IMR-90 (cell line): ENCODE results near the gene GABBR2. TPM values are rescaled to one million over a fixed set of nuclear protein-coding genes. Genes with fewer than 3 reads are reported as not detected.

Experiments
- ATAC-seq: fragments of 200-7000 bp; cut with Tn5 transposase; 2 replicates; pipeline ENCODE4 v1.9.1; 2020; ENCODE audit warnings: low read depth, mild to moderate bottlenecking, moderate library complexity
- BruUV-seq: library from RNA; stranded (reverse); fragments of 400-500 nt; replicated peaks from 2 replicates; lab custom pipeline; 2021; lab: Mats Ljungman, UMichigan
- CTCF ChIA-PET: fragments of 300-600 bp; formaldehyde crosslinking; extraction: SDS; loops from one replicate; lab custom pipeline; 2021; ENCODE audit warnings: antibody characterized with exemption; lab: Yijun Ruan, JAX
- POLR2A ChIA-PET: fragments of 300-600 bp; sonication (Branson Sonifier 250); formaldehyde crosslinking; loops from one replicate; lab custom pipeline; 2022; ENCODE audit warnings: antibody characterized with exemption; ENCODE audit not compliant: unreplicated experiment; lab: Charles Lee
- DNase-seq: peaks from one replicate; pipeline ENCODE4 v3.0.0; 2013
- H2AFZ ChIP-seq: replicated peaks from 2 replicates; pipeline ENCODE3; 2013; ENCODE audit warnings: low read length, mild to moderate bottlenecking; ENCODE audit not compliant: poor library complexity
- H2AK5ac ChIP-seq: 2 replicates; pipeline ENCODE4 v1.6.1; 2013; ENCODE audit warnings: low read depth, low read length, inconsistent platforms
- H2AK9ac ChIP-seq: replicated peaks from 2 replicates; pipeline ENCODE3; 2013; ENCODE audit warnings: mild to moderate bottlenecking, low read depth, low read length, moderate library complexity; ENCODE audit not compliant: poor library complexity
- H2BK120ac ChIP-seq: 2 replicates; pipeline ENCODE4 v1.6.1; 2013; ENCODE audit warnings: low read depth, low read length, inconsistent platforms
- H2BK15ac ChIP-seq: 3 replicates; pipeline ENCODE4 v1.6.1; 2013; ENCODE audit warnings: low read depth, low read length, inconsistent platforms
- H2BK20ac ChIP-seq: 2 replicates; pipeline ENCODE4 v1.6.1; 2013; ENCODE audit warnings: low read depth, mild to moderate bottlenecking, inconsistent platforms, low read length, moderate library complexity
- H2BK5ac ChIP-seq: 2 replicates; pipeline ENCODE4 v1.6.1; 2013; ENCODE audit warnings: mild to moderate bottlenecking, low read depth, low read length, inconsistent platforms; ENCODE audit not compliant: poor library complexity, severe bottlenecking
- H3K14ac ChIP-seq: replicated peaks from 2 replicates; pipeline ENCODE4 v1.6.1; 2013; ENCODE audit warnings: low read depth, low read length, inconsistent platforms
- H3K18ac ChIP-seq: 2 replicates; pipeline ENCODE4 v1.6.1; 2013; ENCODE audit warnings: low read depth, low read length, control low read depth
- H3K23ac ChIP-seq: 2 replicates; pipeline ENCODE4 v1.6.1; 2013; ENCODE audit warnings: low read depth, low read length, inconsistent platforms
- H3K27ac ChIP-seq: 2 replicates; pipeline ENCODE4 v1.5.1; 2013; ENCODE audit warnings: mild to moderate bottlenecking, control low read depth, low read length; ENCODE audit not compliant: insufficient read depth
- H3K27me3 ChIP-seq: 2 replicates; pipeline ENCODE4 v1.6.1; 2013; ENCODE audit warnings: low read length; ENCODE audit not compliant: control insufficient read depth, insufficient read depth
- H3K36me3 ChIP-seq: 2 replicates; pipeline ENCODE4 v1.6.1; 2013; ENCODE audit warnings: low read length, mixed read lengths; ENCODE audit not compliant: control insufficient read depth, insufficient read depth
- H3K4ac ChIP-seq: 2 replicates; pipeline ENCODE4 v1.6.1; 2013; ENCODE audit warnings: low read depth, low read length, inconsistent platforms
- H3K4me1 ChIP-seq: 2 replicates; pipeline ENCODE4 v1.6.1; 2013; ENCODE audit warnings: low read length, mixed read lengths; ENCODE audit not compliant: control insufficient read depth, insufficient read depth
- H3K4me2 ChIP-seq: 2 replicates; pipeline ENCODE4 v1.6.1; 2013; ENCODE audit warnings: low read depth, mild to moderate bottlenecking, control low read depth, low read length, moderate library complexity
- H3K4me3 ChIP-seq: 2 replicates; pipeline ENCODE4 v1.5.1; 2013; ENCODE audit warnings: low read depth, mild to moderate bottlenecking, control low read depth, low read length, moderate library complexity; ENCODE audit not compliant: insufficient read depth
- H3K56ac ChIP-seq: 2 replicates; pipeline ENCODE4 v1.6.1; 2013; ENCODE audit warnings: low read length, inconsistent platforms; ENCODE audit not compliant: insufficient read depth; ENCODE audit errors: extremely low read depth
- H3K79me1 ChIP-seq, 2 experiments: 2 replicates each; pipeline ENCODE4 v1.6.1; 2013; ENCODE audit warnings: low read length in 2 of 2, inconsistent platforms in 1 of 2, low read depth in 1 of 2
- H3K9ac ChIP-seq: 2 replicates; pipeline ENCODE4 v1.6.1; 2013; ENCODE audit warnings: low read depth, low read length, control low read depth
- H3K9me1 ChIP-seq: 2 replicates; pipeline ENCODE4 v1.6.1; 2013; ENCODE audit warnings: low read length, inconsistent platforms; ENCODE audit not compliant: insufficient read depth
- H3K9me3 ChIP-seq: 2 replicates; pipeline ENCODE4 v1.6.1; 2013; ENCODE audit warnings: low read length; ENCODE audit not compliant: control insufficient read depth, insufficient read depth
- H4K20me1 ChIP-seq: 2 replicates; pipeline ENCODE4 v1.6.1; 2013; ENCODE audit warnings: low read length, inconsistent platforms; ENCODE audit not compliant: insufficient read depth
- H4K5ac ChIP-seq: 2 replicates; pipeline ENCODE4 v1.6.1; 2013; ENCODE audit warnings: mild to moderate bottlenecking, low read depth, low read length, control low read depth
- H4K8ac ChIP-seq, 2 experiments: 2 replicates each; pipeline ENCODE4 v1.6.1; 2013; ENCODE audit warnings: low read depth in 2 of 2, low read length in 2 of 2, control low read depth in 1 of 2, inconsistent platforms in 1 of 2
- H4K91ac ChIP-seq: 2 replicates; pipeline ENCODE4 v1.6.1; 2013; ENCODE audit warnings: low read depth, low read length, inconsistent platforms; ENCODE audit not compliant: insufficient read depth
- CHD1 ChIP-seq: IDR thresholded peaks from 2 replicates; pipeline ENCODE4 v1.6.1; 2012; ENCODE audit warnings: low read depth, low read length, improper control_type of control experiment
- POLR2A ChIP-seq: IDR thresholded peaks from 2 replicates; pipeline ENCODE4 v1.6.1; 2012; ENCODE audit warnings: mild to moderate bottlenecking, low read depth, low read length
- RFX5 ChIP-seq: IDR thresholded peaks from 2 replicates; pipeline ENCODE4 v1.8.0; 2012; ENCODE audit warnings: low read depth, mild to moderate bottlenecking, low read length, moderate library complexity
- SMC3 ChIP-seq: fragments of 150-350 bp; IDR thresholded peaks from 2 replicates; pipeline ENCODE4 v1.6.1; 2016; ENCODE audit warnings: low read depth, mild to moderate bottlenecking, antibody characterized with exemption, low read length, moderate library complexity
- WGBS, 2 experiments: methylation state at CpG; one replicate each; pipeline versions ENCODE4 v1.1.5 to v1.1.7; 2013; ENCODE audit warnings: missing lambda C conversion rate in 2 of 2; ENCODE audit not compliant: insufficient read length in 1 of 2; ENCODE audit errors: extremely low coverage in 2 of 2; 5-methylcytosine and 5-hydroxymethylcytosine counted together
- dilution Hi-C: fragments of 300-500 bp; cut with HindIII; formaldehyde crosslinking; loops from one replicate; pipeline ENCODE4 v1.14.3; 2018; ENCODE audit warnings: low sequenced_read_pairs; ENCODE audit not compliant: unreplicated experiment
- in situ Hi-C: fragments of 300-500 bp; cut with MboI; formaldehyde crosslinking; loops from 3 replicates; pipeline ENCODE4 v1.14.3; 2019; ENCODE audit warnings: low sequenced_read_pairs, inconsistent platforms, mixed read lengths
- intact Hi-C: fragments of 100-400 bp; cut with micrococcal nuclease; formaldehyde crosslinking; loops from 2 replicates; pipeline ENCODE4 v1.10.0; 2022
- polyA plus RNA-seq, 3 experiments: library from polyadenylated mRNA; depleted of rRNA; stranded (reverse); fragments of >200 nt; gene quantifications; 2 replicates each; pipeline ENCODE4 v1.2.3, GENCODE V29; 2012; ENCODE audit warnings: low replicate concordance in 1 of 3
- total RNA-seq: library from RNA; depleted of rRNA; stranded (reverse); fragments of >200 nt; gene quantifications from 2 replicates; pipeline ENCODE4 v1.2.3, GENCODE V29; 2012

GABBR2 gene
- total and polyA plus RNA-seq, 2 of the 4 experiments (the other 2 are of a cell fraction) = 14.2 to 20.3 TPM

DNA sequence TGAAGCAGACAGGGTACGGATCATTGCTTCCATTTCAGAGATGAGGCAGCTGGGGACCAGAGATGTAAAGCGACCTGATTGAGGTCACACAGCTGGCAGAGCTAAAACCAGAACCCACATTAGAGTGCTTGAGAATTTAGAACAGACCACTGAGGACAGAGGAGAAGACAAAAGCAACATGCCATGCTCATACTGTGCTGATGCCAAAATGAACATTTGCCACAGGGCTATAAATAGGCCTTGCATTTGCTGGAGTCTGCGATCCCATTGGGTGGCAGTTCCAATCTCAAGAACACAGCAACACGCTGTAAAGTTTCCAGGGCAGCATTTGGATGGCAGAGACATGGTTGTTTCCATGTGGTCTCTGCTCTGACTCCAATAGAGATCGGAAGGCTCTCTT is 230.9 kb downstream of the GABBR2 start:
- H4K8ac ChIP-seq = no peak overlapping the region
- intact Hi-C loops = no loop called here
- in situ Hi-C loops = no loop called here
- no peak overlapping the region for H2BK15ac ChIP-seq
- H3K27ac ChIP-seq = no peak overlapping the region
- no peak overlapping the region for H3K9ac ChIP-seq
- no peak overlapping the region for H3K4ac ChIP-seq
- H3K79me1 ChIP-seq = peaks cover 0 to 10% of the 10 kb centered on the region in 2 experiments; a peak in 1 of 4 replicates
- no peaks in the 10 kb centered on the region for H3K9me3 ChIP-seq
- H3K4me1 ChIP-seq = peaks cover 8% of the 10 kb centered on the region
- no peaks in the 10 kb centered on the region for H3K27me3 ChIP-seq
- H3K4me3 ChIP-seq = no peak overlapping the region
- H3K4me2 ChIP-seq = no peak overlapping the region
- no peak overlapping the region for H4K91ac ChIP-seq
- no peak for DNase-seq
- CTCF ChIA-PET = no interaction called here
- H4K20me1 ChIP-seq = no peaks in the 10 kb centered on the region
- dilution Hi-C loops = no loop called here
- POLR2A ChIA-PET = no interaction called here
- H2AK5ac ChIP-seq = no peak overlapping the region
- no peak overlapping the region for H2AK9ac ChIP-seq
- H3K14ac ChIP-seq = no peak overlapping the region
- 83% methylated on average over 1 of the region's 5 CpGs; no CpG with 5 or more reads in 1 of the 2 experiments for WGBS, 2 experiments
- H2BK20ac ChIP-seq = 0 out of 2 replicates have a peak overlapping the region, but pooled peaks have one; percentile 13
- TF ChIP-seq POLR2A (no peak), SMC3 (no peak), CHD1 (no peak), RFX5 (no peak)
- no peak overlapping the region for H2AFZ ChIP-seq
- H3K23ac ChIP-seq = no peak overlapping the region
- no TSS peak for BruUV-seq
- H3K18ac ChIP-seq = no peak overlapping the region
- no peak overlapping the region for H2BK120ac ChIP-seq
- H2BK5ac ChIP-seq = no peak overlapping the region
- H4K5ac ChIP-seq = no peak overlapping the region
- no peak overlapping the region for H3K56ac ChIP-seq
- ATAC-seq = no peak
- peaks cover 3% of the 10 kb centered on the region; the same call in 1 of the 2 replicates for H3K36me3 ChIP-seq
- peaks cover 15% of the 10 kb centered on the region for H3K9me1 ChIP-seq
